ENCODE data around the gene SRSF12.
A peak's percentile ranks its signal among the peaks of the same experiment; 100 is the strongest.

SRSF12 gene

GRCh38 chr6:89117211-89118108 lies at the start of gene SRSF12:
Gene SRSF12 (minus strand): TSS chr6:89118071. CDS start chr6:89117887, 184 bp downstream.
- DNase-seq = peak in 1 of 2 experiments; percentile 8

GRCh38 chr6:89162047-89162371 lies 44.1 kb upstream of the SRSF12 start:
- no peak for DNase-seq

DNA sequence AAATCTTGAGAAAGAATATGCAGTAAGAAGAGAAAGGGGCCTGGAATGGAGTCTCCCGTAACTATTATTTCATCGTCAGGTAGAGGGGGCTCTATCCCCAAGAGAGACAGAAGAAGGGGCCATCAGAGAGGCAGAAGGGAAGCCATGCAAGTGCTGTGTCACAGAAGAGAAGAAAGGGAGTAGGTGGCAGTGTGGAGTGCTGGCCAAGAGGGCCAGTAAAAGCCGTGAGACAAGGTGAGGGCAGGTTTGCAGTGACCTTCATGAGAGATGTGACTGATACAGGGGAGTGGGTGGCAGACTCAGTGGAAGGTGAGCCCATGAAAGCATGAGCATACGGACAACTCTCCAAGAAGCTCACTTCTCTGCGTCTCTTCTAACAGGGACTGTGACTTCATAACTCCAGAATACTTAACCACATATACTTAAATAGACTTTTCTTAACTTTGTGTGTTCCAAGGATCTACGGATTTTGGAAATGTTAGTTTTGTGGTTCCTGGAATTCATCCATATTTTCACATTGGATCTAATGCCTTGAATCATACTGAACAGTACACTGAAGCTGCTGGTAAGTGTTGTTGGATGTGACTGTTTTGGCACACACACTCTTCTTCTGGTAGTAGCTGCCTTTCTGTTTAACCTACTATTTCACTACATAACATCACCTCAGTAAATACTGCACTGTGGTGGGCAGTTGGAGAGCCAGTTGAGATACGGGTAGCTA lies 43.6 kb upstream of the SRSF12 start:
- no peak for DNase-seq

DNA sequence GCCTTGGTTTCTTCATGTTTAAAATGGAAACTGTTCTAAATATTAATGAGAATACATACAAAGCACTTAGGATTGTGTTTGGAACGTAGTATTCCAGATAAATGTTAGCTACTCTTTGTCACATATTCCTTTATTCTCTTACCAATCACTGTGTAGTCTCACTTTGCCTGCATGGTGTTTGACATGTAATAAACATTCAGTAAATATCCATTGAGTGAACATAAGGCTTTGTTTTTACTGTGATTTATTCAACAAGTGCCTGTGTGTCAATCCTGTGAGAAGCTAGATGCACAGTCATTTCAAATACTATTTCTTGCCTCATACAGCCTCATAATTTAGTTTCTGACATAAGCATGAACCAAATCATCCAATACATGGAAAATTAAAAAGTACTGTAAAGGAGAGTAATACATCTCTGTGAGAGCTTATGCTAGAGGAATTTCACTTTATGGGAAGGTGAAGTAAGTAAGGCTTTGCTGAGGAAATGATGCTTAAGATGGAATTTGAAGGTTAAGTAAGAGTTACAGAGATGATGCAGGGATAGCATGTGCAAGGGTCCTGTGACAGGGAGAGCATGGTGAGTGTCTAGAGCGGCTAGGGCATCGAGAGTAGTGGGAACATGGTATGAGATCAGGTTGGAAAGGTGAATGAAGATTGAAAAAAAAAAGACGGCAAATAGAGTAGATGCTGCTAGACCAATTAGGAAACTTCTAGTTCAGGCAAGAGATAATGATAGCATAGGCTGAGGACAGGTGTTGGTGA lies 42.6 kb upstream of the SRSF12 start:
- no peak for DNase-seq

GRCh38 chr6:89154131-89154530 lies 36.3 kb upstream of the SRSF12 start:
- no peak for DNase-seq

DNA sequence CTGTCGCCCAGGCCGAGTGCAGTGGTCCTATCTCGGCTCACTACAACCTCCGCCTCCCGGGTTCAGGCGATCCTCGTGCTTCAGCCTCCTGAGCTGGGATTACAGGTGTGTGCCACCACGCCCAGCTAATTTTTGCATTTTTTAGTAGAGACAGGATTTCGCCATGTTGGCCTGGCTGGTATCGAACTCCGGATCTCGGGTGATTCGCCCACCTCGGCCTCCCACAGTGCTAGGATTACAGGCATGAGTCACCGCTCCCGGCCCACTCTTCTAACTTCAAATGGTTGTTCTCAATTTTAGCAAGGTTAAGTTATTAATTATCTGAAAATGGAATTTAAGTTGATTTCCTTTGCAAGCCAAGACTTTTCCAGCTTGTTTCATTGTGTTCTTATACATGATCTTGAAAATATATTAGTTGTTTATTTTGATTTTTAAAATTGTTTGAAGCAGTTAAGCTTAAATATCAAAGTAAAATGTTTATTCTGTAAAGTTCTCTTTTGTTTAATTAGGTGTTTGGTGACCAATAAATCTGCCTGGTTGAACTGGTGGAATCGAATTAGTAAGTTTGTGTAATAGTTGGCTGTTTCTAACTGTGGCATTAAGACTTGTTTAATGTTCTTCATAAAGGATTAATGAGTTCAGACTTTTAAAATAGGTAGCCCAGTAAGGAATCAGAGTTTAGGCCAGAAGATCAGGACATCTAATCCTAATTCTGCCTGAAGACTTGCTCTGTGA lies 30.3 kb upstream of the SRSF12 start:
- no peak for DNase-seq

- no peak for DNase-seq
These were observed 29.1 kb upstream of the SRSF12 start for GRCh38 chr6:89146718-89147700.

DNA sequence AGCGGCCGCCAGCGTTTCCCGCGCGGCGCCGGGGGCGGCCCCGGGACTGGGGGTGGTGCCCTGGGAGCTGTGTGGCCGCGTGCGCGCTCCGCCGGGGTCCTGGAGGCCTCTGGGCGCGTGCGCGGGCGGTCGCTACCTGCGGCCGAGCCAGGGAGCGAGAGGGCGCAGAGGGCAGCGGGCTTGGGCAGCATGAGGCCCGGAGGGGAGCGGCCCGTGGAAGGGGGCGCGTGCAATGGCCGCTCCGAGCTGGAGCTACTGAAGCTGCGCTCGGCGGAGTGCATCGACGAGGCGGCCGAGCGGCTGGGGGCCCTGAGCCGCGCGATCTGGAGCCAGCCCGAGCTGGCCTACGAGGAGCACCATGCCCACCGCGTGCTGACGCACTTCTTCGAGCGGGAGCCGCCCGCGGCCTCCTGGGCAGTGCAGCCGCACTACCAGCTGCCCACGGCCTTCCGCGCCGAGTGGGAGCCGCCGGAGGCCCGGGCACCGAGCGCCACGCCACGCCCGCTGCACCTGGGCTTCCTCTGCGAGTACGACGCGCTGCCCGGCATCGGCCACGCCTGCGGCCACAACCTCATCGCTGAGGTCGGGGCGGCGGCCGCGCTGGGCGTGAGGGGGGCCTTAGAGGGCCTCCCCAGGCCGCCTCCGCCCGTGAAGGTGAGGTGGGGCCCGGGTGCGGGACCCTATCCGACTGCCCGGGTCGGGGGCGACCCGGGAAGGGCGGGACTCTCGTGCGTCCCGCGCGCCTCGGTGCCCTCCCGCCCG lies 28.3 kb upstream of the SRSF12 start, which contains the start of gene PM20D2:
Gene PM20D2 (plus strand): TSS at position 100 of the 762 bp plus-strand sequence. CDS start 90 bp downstream, at position 190.
- peak; percentile 59 to 65 for DNase-seq

DNA sequence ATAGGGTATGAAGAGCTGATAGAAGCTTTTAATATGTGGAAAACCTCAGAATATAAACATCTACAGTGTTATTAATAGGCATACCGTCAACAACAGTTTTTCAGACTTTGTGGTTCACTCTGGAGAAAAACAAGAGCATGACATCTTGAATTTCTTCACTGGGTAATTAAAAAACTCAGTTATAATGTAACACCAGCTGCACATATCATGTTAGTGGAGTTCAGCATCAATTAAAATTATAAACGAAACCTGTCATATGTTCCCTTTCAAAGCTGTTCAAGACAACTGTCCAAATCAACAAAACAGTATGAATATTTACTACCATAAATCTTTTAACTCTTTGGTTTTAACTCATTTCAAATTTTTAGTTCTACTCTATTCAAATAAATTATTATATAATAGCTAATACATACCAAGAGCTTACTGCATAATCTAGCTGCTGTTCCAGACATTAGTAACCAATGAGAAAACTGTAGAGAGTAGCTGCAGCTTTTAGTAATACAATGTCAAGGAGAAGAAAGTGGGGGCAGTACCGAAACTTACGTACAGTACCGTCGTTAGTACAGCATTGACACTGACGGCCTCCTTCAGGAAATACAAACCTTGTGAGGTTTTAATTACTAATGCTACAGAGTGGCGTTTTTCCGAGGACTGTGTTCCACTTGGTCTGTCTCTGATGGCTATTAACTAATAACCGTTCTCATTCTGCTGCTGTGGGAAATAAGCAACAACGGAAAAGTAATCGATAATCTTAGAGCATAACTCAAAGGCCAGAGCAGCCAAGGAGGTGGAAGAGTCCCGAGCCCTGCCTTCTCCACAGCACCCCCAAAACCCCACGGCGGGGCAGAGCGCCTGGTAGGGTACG lies 27.5 kb upstream of the SRSF12 start:
- peak in 1 of 2 experiments; percentile 41 for DNase-seq

- no peak for DNase-seq
These were observed 26.6 kb upstream of the SRSF12 start for GRCh38 chr6:89144354-89144906.

GRCh38 chr6:89140347-89141156 lies 22.7 kb upstream of the SRSF12 start:
- DNase-seq = no peak

GRCh38 chr6:89139509-89140346 lies 21.9 kb upstream of the SRSF12 start:
- no peak for DNase-seq

- no peak for DNase-seq
These were observed 20.3 kb upstream of the SRSF12 start for GRCh38 chr6:89138173-89138572.

- no peak for DNase-seq
These were observed 16.9 kb upstream of the SRSF12 start for GRCh38 chr6:89134723-89135122.

DNA sequence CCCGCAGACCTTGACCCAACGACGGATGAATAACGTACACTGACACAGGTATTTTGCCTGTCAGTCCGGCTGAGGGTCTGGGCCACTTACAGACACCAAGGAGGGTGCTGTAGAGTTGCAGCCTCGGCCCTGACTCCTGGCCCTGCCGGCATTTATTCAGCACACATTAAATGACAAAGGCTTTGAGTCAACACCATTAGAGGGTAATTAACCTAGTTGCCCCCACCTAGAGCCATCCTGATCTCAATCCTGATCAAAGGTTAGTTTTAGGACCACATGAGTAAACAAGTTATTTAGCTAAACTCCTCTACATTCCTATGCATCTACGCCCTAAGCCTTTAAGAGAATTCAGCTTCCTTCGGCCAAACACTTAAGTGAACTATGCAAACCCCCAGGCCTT lies 16.1 kb upstream of the SRSF12 start:
- DNase-seq = no peak

DNA sequence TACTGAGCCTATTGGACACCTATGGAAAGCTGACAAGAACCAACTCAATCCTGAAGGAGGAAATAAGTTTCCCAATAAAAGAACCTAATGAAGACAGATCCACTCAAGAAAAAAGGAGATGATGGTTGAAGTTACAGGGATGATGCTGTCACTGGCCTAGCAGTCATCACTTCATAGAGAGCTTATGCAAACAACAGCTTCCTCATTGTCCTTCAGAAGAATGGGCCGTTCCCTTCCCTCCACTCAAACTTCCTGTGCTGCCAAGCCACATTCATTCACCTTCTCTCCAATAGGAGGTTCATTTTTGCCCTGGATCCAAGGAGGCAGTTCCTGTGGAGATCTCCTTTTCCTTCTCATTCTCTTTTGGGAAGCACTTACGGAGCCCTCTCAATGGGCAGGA lies 14.2 kb upstream of the SRSF12 start:
- DNase-seq = no peak

- DNase-seq = no peak
These were observed 13.7 kb upstream of the SRSF12 start for GRCh38 chr6:89131599-89131998.
